ENCODE measurements around the gene GNAT1.

Gene GNAT1

DNA sequence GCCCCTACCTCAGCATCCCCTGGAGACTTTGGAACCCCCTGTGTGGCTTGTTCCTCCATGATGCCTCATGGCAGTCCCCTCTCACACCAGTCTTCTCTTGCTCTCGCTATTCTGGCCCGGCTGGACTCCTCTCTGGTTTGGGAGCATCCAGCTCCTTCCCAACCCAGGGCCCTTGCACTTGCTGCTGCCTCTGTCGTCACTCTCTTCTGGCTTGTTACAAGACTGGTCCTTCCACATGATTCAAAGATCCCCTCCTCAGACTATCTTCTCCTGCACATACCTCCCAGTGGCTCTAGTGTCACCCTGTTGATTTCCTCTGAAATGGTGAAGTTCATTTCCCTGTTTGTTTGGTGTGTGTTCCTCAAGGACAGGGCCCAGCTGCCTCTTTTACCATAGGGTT lies 38.1 kb downstream of the GNAT1 start:
- TF ChIP-seq, protein P1, sequence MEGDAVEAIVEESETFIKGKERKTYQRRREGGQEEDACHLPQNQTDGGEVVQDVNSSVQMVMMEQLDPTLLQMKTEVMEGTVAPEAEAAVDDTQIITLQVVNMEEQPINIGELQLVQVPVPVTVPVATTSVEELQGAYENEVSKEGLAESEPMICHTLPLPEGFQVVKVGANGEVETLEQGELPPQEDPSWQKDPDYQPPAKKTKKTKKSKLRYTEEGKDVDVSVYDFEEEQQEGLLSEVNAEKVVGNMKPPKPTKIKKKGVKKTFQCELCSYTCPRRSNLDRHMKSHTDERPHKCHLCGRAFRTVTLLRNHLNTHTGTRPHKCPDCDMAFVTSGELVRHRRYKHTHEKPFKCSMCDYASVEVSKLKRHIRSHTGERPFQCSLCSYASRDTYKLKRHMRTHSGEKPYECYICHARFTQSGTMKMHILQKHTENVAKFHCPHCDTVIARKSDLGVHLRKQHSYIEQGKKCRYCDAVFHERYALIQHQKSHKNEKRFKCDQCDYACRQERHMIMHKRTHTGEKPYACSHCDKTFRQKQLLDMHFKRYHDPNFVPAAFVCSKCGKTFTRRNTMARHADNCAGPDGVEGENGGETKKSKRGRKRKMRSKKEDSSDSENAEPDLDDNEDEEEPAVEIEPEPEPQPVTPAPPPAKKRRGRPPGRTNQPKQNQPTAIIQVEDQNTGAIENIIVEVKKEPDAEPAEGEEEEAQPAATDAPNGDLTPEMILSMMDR (IDR thresholded peaks at IDR 0.05) = no peak
- no peaks in the 10 kb centered on the region for H3K79me2 ChIP-seq
- no peak overlapping the region for H3K4me2 ChIP-seq (ENCODE audit: low read length)
- no peak overlapping the region for H3K9ac ChIP-seq
- no peak overlapping the region for H2AFZ ChIP-seq
- peaks cover 10% of the 10 kb centered on the region for H3K4me1 ChIP-seq
- H3K27ac ChIP-seq = no peak overlapping the region
- H3K27me3 ChIP-seq (ENCODE audit: control insufficient read depth, insufficient read depth, low read length) = no peaks in the 10 kb centered on the region
- no peaks in the 10 kb centered on the region for H3K36me3 ChIP-seq (ENCODE audit: control insufficient read depth, insufficient read depth, low read length)
- H3K4me3 ChIP-seq (ENCODE audit: low read depth, low read length) = no peak overlapping the region
- H3K9me3 ChIP-seq (ENCODE audit: control insufficient read depth, low read length) = no peaks in the 10 kb centered on the region

DNA sequence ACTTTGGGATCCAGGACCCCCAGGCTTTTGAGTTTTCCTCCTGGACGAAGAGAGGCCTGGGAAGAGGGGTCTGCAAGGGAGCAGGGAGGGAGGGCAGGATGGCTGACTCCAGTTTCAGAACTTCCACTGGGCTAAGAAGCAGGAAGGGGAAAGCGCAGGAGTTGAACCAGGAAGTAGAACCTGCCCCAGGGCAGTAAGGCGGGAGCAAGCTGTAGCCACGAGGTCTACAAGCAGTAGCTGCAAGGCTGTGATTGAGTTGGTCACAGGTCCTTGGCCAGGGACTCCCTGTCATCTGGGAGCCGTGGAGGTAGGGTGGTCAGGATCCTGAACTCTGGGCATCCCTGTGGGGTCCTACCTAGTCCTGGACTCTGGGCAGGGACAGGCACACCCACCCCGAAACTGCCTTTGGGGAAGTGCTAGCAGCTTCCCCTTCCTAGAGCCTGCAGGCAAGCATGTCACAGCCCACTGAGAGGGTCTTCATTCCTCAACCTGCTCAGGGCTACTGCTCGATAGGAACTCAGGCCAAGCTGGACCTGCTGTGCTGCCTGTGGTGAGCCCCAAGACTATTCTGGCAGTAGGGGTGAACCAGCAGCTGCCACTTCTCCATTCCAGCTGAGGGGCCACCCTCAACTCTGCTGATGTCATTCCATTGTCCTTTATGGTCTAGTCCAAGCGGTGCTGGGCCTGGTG lies 38.8 kb downstream of the GNAT1 start:
- H3K4me1 ChIP-seq = peaks cover 10% of the 10 kb centered on the region
- no peaks in the 10 kb centered on the region for H3K79me2 ChIP-seq
- no peak overlapping the region for H3K4me2 ChIP-seq (ENCODE audit: low read length)
- TF ChIP-seq, protein P1 (IDR thresholded peaks at IDR 0.05) = no peak
- H3K4me3 ChIP-seq (ENCODE audit: low read depth, low read length) = no peak overlapping the region
- no peak overlapping the region for H2AFZ ChIP-seq
- H3K9ac ChIP-seq = no peak overlapping the region
- no peaks in the 10 kb centered on the region for H3K27me3 ChIP-seq (ENCODE audit: control insufficient read depth, insufficient read depth, low read length)
- no peaks in the 10 kb centered on the region for H3K9me3 ChIP-seq (ENCODE audit: control insufficient read depth, low read length)
- H3K27ac ChIP-seq = no peak overlapping the region
- no peaks in the 10 kb centered on the region for H3K36me3 ChIP-seq (ENCODE audit: control insufficient read depth, insufficient read depth, low read length)

DNA sequence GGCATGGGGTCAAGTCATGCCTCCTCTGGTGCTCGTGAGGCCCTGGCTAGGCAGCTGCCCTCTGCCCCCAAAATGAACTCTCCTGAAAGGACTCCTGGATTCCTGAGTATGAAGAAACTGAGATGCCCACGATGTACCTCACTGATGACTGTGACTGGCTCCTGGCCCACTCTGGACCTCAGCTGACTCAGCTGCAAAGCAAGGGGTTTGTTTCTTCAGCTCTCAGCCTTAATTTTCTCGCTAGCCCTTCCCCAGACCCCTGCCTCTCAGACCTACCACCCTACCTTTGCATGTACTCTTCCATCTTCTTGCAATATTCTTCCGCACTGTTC lies 39.4 kb downstream of the GNAT1 start:
- Histone ChIP-seq H3K4me3 (ENCODE audit: low read depth, low read length) (no peak overlapping the region), H3K79me2 (no peaks in the 10 kb centered on the region), H2AFZ (no peak overlapping the region), H3K36me3 (ENCODE audit: control insufficient read depth, insufficient read depth, low read length) (no peaks in the 10 kb centered on the region), H3K27ac (no peak overlapping the region), H3K4me2 (ENCODE audit: low read length) (no peak overlapping the region), H3K9me3 (ENCODE audit: control insufficient read depth, low read length) (no peaks in the 10 kb centered on the region), H3K4me1 (peaks cover 10% of the 10 kb centered on the region), H3K27me3 (ENCODE audit: control insufficient read depth, insufficient read depth, low read length) (no peaks in the 10 kb centered on the region), H3K9ac (no peak overlapping the region)
- TF ChIP-seq, protein P1 (IDR thresholded peaks at IDR 0.05) = no peak

DNA sequence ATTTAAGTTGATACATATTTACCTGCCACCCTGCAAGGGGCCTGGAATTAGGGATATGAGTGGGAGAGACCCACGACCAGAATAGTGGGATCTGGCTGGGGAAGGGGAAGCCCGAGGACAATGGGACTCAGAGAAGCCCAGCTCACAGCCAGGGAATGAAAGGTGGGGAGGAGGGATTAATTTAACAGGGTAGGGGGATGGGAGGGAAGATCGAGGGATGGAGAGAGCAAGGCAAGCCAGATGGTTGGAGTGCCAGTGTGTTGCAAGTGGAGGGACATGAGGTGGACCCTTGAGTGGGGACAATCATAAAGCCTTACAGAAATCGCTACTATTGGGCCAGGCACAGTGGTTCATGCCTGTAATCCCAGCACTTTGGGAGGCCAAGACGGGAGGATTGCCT lies 40.2 kb downstream of the GNAT1 start:
- H3K27ac ChIP-seq = no peak overlapping the region
- no peak overlapping the region for H3K4me2 ChIP-seq (ENCODE audit: low read length)
- no peaks in the 10 kb centered on the region for H3K36me3 ChIP-seq (ENCODE audit: control insufficient read depth, insufficient read depth, low read length)
- peaks cover 10% of the 10 kb centered on the region for H3K4me1 ChIP-seq
- H3K27me3 ChIP-seq (ENCODE audit: control insufficient read depth, insufficient read depth, low read length) = no peaks in the 10 kb centered on the region
- H3K9ac ChIP-seq = no peak overlapping the region
- H2AFZ ChIP-seq = no peak overlapping the region
- no peaks in the 10 kb centered on the region for H3K9me3 ChIP-seq (ENCODE audit: control insufficient read depth, low read length)
- H3K79me2 ChIP-seq = peaks cover 4% of the 10 kb centered on the region
- no peak overlapping the region for H3K4me3 ChIP-seq (ENCODE audit: low read depth, low read length)
- TF ChIP-seq, protein P1 (IDR thresholded peaks at IDR 0.05) = no peak

DNA sequence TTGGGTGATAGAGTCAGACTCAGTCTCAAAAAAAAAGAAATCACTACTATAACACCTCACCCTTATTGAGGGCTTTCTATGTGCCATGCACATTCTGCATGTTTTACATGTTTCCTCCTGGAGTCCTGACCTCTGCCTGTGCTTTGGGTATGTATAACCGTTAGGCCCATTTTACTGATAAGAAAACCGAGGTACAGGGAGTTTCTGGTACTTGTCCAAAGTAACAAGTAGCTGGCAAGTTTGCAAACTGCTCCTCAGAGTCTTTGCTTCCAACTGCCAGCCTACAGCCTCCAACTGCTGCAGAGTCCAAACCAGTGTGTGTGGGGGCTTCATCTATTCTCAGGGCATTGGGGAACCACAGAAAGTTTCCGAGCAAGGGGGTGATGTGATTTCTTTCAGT lies 40.9 kb downstream of the GNAT1 start:
- TF ChIP-seq, protein P1 (IDR thresholded peaks at IDR 0.05) = no peak
- H3K4me1 ChIP-seq = peaks cover 5% of the 10 kb centered on the region
- no peak overlapping the region for H3K27ac ChIP-seq
- H3K79me2 ChIP-seq = peaks cover 11% of the 10 kb centered on the region
- H3K27me3 ChIP-seq (ENCODE audit: control insufficient read depth, insufficient read depth, low read length) = no peaks in the 10 kb centered on the region
- no peak overlapping the region for H2AFZ ChIP-seq
- no peaks in the 10 kb centered on the region for H3K9me3 ChIP-seq (ENCODE audit: control insufficient read depth, low read length)
- no peak overlapping the region for H3K4me3 ChIP-seq (ENCODE audit: low read depth, low read length)
- no peak overlapping the region for H3K4me2 ChIP-seq (ENCODE audit: low read length)
- no peaks in the 10 kb centered on the region for H3K36me3 ChIP-seq (ENCODE audit: control insufficient read depth, insufficient read depth, low read length)
- H3K9ac ChIP-seq = no peak overlapping the region

All from parathyroid adenoma (tissue), 2 donors.